Measurements from ENCODE around the gene TFF2. TPM values are rescaled to one million over a fixed set of nuclear protein-coding genes. Genes with fewer than 3 reads are reported as not detected.
A peak's percentile ranks its signal among the peaks of the same experiment; 100 is the strongest.

TFF2 gene
- total RNA-seq, 1 donor from 2014 or later, result not detected

DNA sequence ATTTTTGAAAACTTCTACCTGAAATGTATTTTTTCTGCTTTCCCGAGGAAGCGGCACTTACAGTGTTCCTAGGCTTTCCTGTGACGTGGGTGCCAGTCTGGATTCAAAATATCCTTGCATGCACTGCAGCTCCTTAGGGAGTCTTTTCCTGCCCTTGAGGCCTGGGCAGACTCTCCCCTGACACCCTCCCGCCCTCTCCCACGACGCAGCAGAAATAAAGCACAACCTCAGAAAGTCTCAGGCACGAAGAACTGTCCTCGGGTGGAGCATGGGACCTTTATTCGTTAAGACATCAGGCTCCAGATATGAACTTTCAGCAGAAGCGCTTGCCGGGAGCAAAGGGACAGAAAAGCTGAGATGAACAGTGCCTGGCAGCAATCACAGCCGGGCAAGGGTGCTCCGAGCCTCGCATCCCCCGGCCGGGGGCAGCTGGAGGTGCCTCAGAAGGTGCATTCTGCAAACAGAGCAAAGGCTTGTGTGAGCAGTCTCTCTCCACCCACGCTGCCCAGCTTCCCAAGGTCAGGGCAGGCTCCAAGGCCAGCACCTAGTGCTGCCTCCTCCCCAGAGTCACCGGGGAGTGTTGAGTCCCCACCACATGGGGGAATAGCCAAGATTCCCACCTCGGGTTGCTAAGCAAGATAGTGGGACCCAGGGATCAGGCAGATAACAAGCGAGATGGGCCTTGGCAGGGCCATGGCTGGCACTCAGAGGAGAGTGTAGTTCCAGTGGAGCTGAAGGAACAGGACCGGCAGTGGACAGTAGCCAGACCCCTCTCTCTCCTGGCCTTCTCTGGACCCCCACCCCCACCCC is 38.8 kb downstream of the TFF2 start:
- no peak overlapping the region for H3K4me3 ChIP-seq
- no peak overlapping the region for H3K27ac ChIP-seq
- H3K27me3 ChIP-seq, result no peaks in the 10 kb centered on the region
- TF ChIP-seq POLR2A (IDR thresholded peaks at IDR 0.05) (no peak), POLR2AphosphoS5 (IDR thresholded peaks at IDR 0.05; ENCODE audit: insufficient read depth in 1 of 2, low read depth in 1 of 2) (no peak)
- TF ChIP-seq, protein P1, sequence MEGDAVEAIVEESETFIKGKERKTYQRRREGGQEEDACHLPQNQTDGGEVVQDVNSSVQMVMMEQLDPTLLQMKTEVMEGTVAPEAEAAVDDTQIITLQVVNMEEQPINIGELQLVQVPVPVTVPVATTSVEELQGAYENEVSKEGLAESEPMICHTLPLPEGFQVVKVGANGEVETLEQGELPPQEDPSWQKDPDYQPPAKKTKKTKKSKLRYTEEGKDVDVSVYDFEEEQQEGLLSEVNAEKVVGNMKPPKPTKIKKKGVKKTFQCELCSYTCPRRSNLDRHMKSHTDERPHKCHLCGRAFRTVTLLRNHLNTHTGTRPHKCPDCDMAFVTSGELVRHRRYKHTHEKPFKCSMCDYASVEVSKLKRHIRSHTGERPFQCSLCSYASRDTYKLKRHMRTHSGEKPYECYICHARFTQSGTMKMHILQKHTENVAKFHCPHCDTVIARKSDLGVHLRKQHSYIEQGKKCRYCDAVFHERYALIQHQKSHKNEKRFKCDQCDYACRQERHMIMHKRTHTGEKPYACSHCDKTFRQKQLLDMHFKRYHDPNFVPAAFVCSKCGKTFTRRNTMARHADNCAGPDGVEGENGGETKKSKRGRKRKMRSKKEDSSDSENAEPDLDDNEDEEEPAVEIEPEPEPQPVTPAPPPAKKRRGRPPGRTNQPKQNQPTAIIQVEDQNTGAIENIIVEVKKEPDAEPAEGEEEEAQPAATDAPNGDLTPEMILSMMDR (IDR thresholded peaks at IDR 0.05), result no peak
- no peaks in the 10 kb centered on the region for H3K36me3 ChIP-seq
- no peaks in the 10 kb centered on the region for H3K4me1 ChIP-seq
- H3K9me3 ChIP-seq, result no peaks in the 10 kb centered on the region
- DNase-seq (ENCODE audit: extremely low spot score in 2 of 2), result peak in 1 of 2 donors; percentile 70
- intact Hi-C loops (cut with DNase I), result no loop called here

DNA sequence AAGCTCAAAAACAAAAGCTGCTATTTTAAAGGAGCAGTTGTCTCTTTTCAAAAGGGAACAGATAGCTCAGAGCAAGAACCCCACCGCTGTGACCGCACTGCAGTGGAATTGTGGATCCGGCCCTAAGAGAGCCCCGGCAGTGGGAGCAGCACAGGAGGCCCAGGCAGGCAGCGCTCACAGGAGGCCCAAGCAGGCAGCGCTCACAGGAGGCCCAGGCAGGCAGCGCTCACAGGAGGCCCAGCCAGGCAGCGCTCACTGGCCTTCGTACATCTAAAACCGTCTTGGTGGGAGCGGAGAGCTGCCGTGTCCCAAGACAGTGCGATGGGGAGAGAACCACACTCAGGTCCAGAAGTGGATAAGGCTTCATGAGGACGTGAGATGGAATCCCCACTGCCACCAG is 39.6 kb downstream of the TFF2 start:
- H3K4me3 ChIP-seq, result no peak overlapping the region
- H3K36me3 ChIP-seq, result no peaks in the 10 kb centered on the region
- intact Hi-C loops (cut with DNase I), result no loop called here
- no peaks in the 10 kb centered on the region for H3K9me3 ChIP-seq
- H3K27me3 ChIP-seq, result no peaks in the 10 kb centered on the region
- no peak for DNase-seq (ENCODE audit: extremely low spot score in 2 of 2)
- no peaks in the 10 kb centered on the region for H3K4me1 ChIP-seq
- no peak for TF ChIP-seq POLR2AphosphoS5 (IDR thresholded peaks at IDR 0.05; ENCODE audit: insufficient read depth in 1 of 2, low read depth in 1 of 2)
- no peak for TF ChIP-seq POLR2A (IDR thresholded peaks at IDR 0.05)
- TF ChIP-seq, protein P1 (IDR thresholded peaks at IDR 0.05), result no peak
- no peak overlapping the region for H3K27ac ChIP-seq

DNA sequence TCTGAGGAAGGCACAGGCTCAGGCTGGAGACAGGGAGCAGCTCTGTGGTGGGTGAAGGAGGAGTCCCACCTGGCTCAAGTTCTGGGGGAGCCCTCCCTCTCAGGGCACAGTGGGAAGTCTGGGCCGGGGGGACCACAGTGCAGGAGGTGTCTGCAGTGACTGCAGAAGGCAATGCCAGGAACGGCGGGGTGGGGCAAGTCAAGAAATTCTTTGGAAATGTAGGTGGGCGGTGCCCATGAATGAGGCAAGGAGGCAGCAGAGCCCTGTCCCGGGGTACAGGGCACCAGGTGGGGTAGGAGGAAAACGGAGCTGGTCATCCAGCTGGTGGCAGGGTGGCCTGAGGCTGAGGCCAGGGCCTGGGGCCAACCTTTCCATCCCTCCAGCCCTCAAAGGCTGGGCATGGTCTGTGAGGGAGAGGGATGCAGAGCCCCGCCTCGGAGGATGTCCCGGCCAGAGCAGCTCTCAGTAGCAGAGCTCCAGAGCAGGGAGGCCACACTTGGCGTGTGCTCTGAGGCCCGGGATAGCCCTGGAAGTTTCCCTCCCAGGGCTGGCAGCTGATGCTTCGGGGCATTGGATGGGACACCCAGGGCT is 40.3 kb downstream of the TFF2 start:
- Histone ChIP-seq H3K9me3 (no peaks in the 10 kb centered on the region), H3K27me3 (no peaks in the 10 kb centered on the region), H3K36me3 (no peaks in the 10 kb centered on the region), H3K4me1 (no peaks in the 10 kb centered on the region), H3K4me3 (no peak overlapping the region), H3K27ac (no peak overlapping the region)
- no peak for DNase-seq (ENCODE audit: extremely low spot score in 2 of 2)
- TF ChIP-seq POLR2AphosphoS5 (IDR thresholded peaks at IDR 0.05; ENCODE audit: insufficient read depth in 1 of 2, low read depth in 1 of 2) (no peak), POLR2A (IDR thresholded peaks at IDR 0.05) (no peak)
- TF ChIP-seq, protein P1 (IDR thresholded peaks at IDR 0.05), result no peak
- intact Hi-C loops (cut with DNase I), result no loop called here

DNA sequence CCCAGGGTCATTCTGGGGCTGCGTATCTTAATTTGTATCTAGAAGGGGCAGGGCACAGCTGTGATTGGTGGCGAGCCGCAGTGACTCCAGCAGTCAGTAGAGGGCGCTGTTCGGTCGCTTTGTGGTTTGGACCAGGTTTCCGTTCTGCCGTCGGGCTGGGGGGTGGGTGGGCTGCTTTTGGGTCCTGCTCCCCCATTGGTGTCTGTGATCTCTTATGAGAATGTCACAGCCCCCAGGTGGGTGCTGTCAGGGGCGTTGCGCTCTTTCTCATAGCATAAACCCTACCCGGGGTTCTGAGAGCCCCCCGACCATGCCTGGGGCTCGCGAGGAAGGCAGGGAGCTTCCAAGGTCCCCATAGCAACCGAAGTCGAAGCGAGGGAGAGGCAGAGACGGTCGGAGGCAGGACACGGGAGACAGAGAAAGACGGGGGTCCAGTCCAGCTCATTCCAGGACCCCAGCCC is 41.0 kb downstream of the TFF2 start:
- Histone ChIP-seq H3K27ac (no peak overlapping the region), H3K4me1 (no peaks in the 10 kb centered on the region), H3K36me3 (no peaks in the 10 kb centered on the region), H3K9me3 (no peaks in the 10 kb centered on the region), H3K27me3 (no peaks in the 10 kb centered on the region), H3K4me3 (no peak overlapping the region)
- TF ChIP-seq, protein P1 (IDR thresholded peaks at IDR 0.05), result peak; percentile 10 to 51 (median 36)
- no peak for TF ChIP-seq POLR2A (IDR thresholded peaks at IDR 0.05)
- intact Hi-C loops (cut with DNase I), result no loop called here
- DNase-seq (ENCODE audit: extremely low spot score in 2 of 2), result no peak

All from vagina (tissue), 2 donors.